IPS-NIHi7 (cell line): ENCODE data around the gene DGLUCY.
"Not testable (repeated sequence)": the region's sequence is repeated elsewhere in the genome, so short reads cannot be mapped to it uniquely, and the experiment has no call there.

Experiments used
- DNase-seq: peaks from one replicate; pipeline ENCODE4 v3.0.0; 2012; ENCODE audit warnings: mixed read lengths; ENCODE audit errors: extremely low spot score

The DGLUCY gene

DNA sequence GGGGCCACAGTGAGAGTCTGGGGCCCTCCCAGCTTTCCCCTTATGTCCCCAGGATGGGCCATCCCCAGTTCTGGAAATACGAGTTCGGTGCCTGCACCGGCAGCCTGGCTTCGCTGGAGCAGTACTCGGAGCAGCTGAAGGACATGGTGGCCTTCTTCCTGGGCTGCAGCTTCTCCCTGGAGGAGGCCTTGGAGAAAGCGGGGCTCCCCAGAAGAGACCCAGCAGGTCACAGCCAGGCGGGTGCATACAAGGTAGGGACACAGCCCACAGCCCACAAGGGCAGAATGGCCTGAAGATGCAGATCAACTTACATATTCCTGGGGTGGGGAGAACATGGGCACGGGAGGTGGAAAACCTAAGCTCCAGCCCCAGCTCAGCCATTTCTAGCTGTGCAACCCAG is 56.1 kb downstream of the DGLUCY start:
- no peak for DNase-seq

DNA sequence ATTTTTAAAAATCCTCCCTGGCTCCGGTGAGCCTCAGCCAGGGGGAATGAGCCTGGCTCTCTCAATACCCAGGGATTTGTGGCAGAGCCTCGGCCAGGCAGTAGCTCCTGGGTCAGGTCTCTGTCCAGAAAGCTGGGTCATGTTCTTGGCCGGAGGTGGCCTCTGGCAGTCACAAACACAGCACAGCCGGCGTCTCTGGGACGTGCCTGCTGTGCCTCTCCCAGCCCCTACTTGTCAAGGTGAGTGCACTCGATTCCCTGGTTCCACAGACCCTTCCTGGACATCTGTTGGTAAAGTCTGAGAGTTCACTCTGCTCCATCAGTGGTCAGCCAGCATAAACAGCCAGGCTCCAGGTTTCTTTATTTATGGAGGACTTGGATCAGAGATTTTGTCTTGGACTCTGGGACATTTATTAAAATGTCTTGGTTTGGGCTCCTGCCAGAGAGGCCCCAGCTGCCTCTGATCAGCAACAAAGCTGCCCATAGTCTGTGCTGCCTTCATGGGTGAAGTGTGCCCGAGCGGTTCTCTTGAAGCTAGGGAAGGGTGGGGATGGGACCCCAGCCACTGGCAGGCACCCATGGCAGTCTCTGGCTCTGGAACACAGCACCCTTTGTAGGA is 56.7 kb downstream of the DGLUCY start:
- DNase-seq = no peak

DNA sequence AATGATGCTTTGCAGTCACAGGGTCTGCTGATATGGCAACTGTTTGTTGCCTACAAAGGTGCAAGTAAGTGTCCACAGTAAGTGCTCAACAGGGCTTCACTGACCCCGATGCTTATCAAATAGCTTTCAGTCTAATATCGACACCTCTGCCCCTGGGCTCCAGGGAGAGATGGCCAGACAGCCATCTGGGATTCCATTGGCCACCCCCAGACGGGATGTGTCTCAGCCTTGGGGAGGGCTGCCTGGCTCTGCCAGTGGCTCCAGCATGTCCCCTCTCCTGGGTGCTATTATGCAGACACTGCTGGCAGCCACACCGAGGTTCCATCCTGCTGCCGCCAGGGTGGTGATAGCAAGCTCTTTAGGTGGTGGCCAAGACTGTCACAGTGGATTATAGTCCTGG is 57.4 kb downstream of the DGLUCY start:
- no peak for DNase-seq

DNA sequence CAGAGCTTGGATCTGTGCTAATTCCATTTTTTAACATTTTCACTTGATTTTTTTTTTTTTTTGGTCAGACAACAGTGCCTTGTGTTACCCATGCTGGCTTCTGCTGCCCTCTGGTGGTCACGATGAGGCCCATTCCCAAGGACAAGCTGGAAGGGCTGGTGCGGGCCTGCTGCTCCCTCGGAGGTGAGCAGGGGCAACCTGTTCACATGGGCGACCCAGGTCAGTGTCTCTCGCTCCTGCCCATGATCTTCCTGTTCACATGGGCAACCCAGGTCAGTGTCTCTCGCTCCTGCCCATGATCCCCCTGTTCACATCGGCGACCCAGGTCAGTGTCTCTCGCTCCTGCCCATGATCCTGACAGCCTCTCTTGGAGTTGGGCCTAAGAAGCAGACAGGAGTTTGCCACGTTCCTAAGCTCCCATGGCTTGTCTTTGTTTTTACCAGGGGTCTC is 59.4 kb downstream of the DGLUCY start:
- peak; percentile 94 for DNase-seq

DNA sequence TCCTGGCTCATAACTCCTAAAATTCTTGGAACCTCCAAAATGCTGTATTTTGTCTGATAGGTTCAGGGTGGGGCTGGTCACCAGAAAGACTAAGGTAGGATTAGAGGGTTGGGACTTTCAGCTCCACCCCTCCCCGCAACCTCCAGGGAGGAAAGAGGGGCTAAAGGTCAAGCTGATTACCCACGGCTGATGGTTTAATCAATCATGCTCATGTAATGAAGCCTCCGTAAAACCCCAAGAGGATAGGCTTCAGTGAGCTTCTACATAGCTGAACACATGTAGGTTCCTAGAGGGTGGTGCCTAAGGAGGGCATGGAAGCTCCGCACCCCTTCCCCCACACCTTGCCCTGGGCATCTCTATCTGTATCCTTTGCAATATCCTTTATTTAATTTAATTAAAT is 60.0 kb downstream of the DGLUCY start:
- DNase-seq = no peak

DNA sequence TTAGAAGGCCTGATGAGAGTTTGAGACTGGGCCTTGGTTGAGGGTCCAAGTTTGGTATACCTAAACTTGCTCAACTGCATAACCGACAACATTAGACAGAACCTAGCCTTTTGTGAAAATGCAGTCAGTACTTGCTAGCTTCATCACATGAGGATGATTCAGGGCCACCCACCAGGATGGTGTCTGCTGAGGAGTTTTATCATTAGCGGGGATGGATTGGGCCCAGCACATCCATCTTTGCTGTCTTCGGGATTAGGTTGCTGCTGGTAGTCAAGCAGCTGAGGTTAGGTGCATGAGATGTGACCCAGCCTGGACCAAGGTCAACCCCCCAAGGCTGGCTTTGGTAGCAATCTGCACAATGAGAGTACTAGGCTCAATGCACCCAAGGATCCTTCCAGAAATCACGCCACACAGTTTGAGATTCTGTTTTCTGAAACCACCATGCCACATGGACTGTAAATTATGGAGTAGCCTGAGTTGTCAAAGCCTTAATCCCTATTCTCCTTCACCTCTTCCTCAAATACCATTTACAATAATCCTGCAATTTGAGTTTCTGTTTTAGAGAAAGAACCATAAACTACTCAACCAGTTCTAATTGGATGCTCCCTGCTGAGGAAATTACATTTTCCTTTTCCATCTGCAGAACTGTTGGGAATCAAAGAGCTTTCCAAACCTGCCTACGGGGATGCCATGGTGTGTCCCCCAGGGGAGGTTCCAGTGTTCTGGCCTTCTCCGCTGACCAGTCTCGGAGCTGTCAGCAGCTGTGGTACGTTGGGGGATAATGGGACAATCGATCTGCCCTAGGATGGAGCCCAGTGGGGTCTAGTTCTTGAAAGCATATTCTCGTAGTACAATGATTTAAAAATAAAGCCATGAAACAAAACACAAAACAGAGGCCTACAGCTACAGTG is 61.7 kb downstream of the DGLUCY start:
- DNase-seq = no peak

DNA sequence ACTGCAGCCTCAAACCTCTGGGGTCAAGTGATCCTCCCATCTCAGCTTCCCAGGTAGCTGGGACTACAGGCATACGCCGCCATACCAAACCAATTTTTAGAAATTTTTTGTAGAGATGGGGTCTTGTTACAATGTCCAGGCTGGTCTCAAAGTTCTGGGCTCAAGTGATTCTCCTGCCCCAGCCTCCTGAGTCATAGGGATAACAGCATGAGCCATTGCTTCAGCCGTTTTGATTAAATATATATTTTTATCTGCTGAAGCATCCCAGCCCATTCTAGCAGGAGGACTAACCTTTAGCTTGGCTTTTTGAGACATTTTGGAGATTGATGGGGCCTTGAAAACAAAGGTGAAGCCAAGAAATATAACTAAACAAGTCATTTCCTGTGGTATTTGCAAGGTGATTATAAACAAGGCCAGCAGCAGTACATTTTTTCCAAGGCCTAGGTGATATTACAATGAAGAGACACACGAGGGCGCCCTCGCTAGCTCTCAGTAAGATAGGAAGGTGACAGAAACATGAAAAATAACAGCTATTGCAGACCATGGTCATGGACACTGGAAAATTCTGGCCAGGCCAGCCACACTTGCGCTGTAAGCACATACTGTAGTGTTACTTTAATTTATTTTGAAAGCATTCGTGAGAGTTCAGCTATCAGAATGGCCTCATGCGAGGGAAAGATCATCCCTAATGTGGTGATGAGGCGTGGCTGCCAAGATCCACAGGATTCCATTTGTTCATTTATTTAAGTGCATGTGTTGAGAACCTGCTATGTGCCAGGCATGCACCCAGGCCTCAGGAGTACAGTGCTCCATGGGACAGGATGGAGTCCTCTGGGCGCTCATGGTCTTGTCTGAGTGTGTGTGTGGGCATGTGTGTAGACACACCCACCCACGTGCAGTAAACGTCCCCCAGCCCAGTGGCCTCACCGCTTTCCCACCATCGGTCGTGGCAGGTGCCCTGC is 63.5 kb downstream of the DGLUCY start:
- peak; percentile 75 for DNase-seq

DNA sequence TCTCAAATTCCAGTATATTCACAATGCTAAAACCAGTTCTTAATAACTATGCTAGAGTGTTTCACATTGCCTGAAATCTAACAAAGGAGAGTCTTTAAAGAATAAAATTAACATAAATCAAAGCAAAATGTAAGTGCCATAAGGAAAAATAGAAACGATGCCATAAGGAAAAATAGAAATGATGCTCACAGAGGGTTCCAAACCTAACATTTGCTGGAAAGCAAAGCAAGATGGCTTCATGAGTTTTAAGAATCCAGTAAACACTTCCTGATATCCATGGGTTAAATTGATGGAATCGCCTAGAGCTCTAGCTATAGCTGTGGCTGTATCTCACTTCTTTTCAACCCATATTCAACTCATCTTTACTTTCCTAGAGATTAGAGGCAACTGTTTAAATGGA is 66.7 kb downstream of the DGLUCY start:
- no peak for DNase-seq

DNA sequence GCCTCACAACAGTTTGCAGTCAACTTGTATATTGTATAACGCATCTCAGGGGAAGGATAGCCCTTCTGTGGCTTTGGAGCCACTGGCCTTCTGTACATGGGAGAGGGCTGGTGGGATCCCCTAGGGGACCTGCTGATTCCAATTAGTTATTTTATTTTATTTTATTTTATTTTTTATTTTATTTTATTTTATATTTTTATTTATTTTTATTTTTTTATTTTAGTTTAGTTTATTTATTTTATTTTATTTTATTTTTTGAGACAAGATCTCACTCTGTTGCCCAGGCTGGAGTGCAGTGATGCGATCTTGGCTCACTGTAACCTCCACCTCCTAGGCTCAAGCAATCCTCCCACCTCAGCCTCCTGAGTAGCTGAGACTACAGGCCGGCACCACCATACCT is 68.9 kb downstream of the DGLUCY start:
- DNase-seq = not testable (repeated sequence)

DNA sequence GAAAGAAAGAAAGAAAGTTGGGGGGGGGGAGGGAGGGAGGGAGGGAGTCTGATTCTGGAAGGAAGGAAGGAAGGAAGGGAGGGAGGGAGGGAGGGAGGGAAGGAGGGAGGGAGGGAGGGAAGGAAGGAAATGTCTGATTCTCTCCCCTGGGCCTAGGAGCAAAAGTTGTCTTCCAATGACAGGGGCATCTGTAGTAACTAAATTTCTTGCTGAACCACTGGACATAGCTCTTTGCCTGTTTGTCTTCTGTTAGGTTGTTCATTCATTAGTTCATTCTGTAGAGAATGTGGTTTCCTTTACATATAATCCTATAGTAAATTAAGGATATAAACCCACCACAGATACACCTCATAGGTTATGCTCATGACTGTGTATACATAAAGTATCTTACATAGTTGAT is 70.7 kb downstream of the DGLUCY start:
- no peak for DNase-seq

DNA sequence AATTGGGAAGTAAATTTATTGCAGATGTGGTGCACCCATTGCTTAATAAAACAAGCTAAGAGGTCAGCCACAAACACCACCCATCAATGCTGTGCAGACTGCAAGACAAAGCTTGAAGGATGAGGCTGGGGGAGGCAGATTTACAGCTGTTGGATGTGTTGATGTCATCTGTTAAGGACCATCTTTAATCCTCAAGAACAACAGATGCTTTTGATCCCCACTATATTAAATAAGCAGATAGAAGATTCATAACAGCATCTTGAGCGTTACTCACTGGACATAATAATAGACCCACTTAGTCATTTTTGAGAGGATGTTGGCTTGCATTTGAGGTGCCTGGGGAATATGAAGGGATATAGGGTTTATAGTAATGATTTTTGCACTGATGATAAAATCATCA is 71.8 kb downstream of the DGLUCY start:
- no peak for DNase-seq

DNA sequence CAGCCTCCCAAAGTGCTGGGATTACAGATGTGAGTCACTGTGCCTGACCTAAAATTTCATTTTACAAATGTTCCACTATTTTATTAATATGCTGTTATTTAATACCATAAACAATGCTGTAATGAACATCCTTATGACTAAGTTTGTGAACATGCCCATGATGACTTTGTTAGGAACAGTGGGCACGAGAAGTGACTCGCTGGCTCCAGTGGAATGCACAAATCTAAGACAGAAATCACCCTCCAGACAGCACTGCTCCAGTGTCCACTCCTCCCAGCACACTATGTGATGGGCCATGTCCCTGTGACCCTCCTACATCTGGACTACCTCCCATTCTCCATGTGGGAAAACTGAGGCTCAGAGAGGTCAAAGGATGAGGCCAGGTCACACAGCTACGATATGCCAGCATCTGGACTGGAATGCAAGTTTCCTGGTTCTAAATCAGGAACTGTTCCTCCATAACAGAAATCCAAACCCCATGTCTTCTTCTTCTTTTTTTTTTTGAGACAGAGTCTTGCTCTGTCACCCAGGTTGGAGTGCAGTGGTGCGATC is 72.7 kb downstream of the DGLUCY start:
- no peak for DNase-seq

DNA sequence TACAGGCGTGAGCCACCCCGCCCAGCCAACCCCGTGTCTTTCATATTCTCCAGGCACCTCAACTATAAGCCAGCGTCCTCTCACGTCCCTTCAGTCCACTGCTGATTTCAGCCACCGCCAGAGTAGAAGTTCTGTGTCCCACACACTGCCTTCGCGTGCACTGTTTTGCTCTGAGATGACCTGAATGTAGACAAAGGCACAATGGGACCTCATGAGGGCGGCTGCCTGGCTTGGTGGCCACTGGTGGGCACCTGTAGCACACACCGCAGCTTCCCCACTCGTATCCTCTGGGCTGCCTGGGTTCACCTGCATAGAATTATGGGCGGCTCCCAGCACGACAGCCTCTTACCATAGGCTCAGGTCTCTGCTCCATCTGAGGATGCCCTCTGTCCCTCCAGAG is 73.4 kb downstream of the DGLUCY start:
- DNase-seq = no peak

DNA sequence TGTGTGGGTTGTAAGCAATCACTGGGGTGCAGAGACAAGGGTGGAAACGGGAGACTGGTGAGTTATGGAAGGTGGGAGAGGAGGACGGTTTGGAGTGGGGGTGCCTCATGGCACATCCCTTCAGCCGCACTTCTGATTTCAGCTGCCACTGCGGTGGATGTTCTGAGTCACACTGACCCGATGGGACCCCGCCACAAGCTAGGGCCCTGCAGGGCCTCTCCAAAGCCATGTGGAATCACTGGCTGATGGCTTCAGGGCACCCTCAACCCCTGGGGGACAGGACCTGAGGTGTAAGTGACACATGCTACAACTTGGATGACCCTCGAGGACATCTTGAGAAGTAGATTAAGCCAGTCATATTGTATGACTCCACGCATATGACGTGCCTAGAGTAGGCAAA is 77.0 kb downstream of the DGLUCY start:
- no peak for DNase-seq

DNA sequence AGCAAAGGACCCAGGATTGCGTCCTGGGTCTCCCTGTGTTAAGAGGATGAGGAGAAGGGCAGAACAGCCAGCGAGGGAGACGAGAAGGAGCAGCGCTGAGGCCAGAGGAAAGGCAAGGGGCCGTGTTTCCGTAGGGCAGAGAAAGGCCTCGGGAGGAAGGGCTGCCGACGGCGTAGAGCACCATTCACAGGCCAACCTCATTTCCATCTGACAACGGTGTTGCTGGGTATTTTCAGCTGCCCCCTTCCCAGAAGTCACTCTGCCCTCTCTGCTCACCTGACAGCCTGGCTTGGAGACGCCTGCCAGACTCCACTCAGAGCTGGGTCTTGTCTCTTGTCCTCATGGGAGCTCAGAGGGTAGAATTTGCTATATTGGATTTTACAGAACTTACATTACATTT is 79.2 kb downstream of the DGLUCY start:
- no peak for DNase-seq

DNA sequence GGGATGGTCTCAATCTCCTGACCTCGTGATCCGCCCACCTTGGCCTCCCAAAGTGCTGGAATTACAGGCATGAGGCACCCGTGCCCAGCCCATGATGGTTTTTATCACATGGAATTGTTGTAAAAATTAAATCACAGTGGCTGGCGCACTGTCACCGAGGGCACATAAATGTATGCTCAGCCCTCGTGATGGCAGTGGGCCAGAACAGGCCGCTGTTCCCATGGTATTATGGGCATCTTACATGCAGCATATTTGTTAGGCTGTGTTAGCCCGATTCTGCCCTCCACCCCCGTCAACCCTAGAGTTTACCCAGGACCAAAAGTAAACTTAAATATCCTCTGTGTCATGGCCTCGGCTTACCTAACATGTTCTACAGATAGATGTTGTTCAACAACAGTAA is 82.0 kb downstream of the DGLUCY start:
- no peak for DNase-seq

DNA sequence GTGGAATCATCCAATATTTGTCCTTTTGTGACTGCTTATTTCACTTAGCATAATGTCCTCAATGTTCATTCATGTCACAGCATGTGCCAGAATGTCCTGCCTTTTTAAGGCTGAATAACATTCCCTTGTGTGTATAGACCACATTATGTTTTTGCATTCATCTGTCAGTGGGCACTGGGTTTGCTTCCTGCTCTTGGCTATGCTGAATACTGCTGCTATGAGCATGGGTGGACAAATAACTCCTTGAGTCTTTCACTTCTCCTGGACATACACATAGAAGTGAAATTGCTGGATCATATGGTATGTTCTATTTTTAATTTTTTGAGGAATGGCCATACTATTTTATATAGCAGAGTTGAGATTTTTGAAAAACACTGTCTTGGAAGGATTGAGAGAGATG is 83.8 kb downstream of the DGLUCY start:
- DNase-seq = no peak

DNA sequence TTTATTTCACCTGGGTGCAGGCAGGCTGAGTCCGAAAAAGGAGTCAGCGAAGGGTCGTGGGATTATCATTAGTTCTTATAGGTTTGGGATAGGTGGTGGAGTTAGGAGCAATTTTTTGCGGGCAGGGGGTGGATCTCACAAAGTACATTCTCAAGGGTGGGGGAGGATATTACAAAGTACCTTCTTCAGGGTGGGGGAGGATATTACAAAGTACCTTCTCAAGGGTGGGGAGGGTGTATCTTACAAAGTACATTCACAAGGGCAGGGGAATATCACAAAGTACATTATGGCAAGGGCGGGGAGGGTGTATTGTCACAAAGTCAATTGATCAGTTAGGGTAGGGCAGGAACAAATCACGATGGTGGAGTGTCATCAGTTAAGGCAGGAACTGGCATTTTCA is 86.9 kb downstream of the DGLUCY start:
- not testable (repeated sequence) for DNase-seq

DNA sequence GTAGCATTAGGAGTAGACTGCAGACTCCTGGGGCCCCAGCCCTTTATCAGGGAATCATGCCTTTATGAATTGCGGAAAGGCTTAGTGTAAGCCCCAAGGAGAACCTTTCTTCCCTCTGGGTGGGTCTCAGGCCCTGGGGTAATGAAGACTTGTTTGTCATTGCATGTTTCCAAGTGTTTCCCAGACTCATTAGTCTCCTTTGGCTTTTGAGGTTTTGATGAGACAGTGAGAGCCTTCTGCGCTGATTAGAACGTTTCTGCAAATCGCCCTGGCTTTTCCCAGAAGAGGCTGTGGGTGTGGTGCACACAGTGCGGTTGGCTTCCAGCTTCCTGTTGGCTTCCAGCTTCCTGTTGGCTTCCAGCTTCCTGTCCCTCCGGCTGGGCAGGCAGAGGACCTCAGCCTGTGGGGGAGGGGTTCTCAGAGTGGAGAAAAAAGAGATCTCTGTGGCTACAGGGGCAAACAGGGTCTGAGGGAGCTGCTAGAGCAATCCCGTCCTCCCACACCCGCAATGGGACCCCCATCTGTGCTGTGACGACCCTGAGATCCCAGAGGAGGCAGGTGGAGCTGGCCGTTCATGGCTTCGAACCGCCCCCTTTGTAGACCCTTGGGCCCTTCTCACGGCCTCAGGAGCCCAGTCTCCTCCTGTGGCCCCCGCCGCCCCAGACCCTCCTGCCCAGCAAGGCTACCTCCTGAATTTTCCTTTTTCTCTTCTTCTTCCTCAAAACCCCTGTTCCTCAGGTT is 88.5 kb downstream of the DGLUCY start:
- DNase-seq = no peak

DNA sequence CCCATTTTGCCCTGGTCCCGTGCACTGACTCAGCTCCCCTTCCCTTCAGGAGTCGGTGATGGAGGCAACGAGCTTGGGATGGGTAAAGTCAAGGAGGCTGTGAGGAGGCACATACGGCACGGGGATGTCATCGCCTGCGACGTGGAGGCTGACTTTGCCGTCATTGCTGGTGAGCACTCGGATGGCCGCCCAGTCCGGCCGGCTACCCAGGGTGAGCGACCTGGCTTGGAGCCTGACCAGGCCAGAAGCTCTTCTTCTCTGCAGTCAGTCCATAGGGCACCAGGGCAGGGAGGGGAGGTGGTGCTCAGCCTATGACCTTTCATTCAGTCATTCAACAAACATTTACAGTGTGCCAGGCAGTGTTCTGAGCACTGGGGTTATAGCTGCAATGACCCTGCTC is 90.8 kb downstream of the DGLUCY start:
- DNase-seq = no peak

DNA sequence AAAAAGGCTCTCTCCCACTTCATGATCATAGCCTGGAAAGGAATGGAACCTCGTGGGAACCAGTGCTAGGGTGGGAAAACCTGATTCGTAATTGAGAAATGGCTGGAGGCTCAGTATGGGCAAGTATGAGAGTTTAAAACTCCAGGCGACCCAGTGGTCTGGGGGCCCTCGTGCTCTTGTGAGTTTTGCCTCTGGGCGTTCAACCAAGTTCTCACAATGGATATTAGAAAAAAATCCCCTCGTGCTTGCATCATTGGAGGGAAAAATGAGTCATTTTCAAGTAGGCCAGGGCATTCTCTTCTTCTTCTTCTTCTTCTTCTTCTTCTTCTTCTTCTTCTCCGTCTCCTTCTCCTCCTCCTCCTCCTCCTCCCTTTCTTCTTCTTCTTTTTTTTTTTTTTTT is 91.6 kb downstream of the DGLUCY start:
- DNase-seq = no peak
